ENCODE measurements around the gene KRTCAP2. TPM values are rescaled to one million over a fixed set of nuclear protein-coding genes. Genes with fewer than 3 reads are reported as not detected.
A peak's percentile ranks its signal among the peaks of the same experiment; 100 is the strongest.
"Not testable (repeated sequence)": the region's sequence is repeated elsewhere in the genome, so short reads cannot be mapped to it uniquely, and the experiment has no call there.

KRTCAP2 gene
- total RNA-seq, 1 donor, result 65.6 TPM

- no peak overlapping the region for H3K4me3 ChIP-seq (ENCODE audit: low read depth, low read length)
- no peak for DNase-seq (ENCODE audit: low read depth)
- no peak for TF ChIP-seq CTCF (IDR thresholded peaks at IDR 0.05; ENCODE audit: insufficient read depth, low read depth, low read length)
These were observed 24.0 kb upstream of the KRTCAP2 start for GRCh38 chr1:155196893-155197638.

- no peak for DNase-seq (ENCODE audit: low read depth)
- no peak overlapping the region for H3K4me3 ChIP-seq (ENCODE audit: low read depth, low read length)
- no peak for TF ChIP-seq CTCF (IDR thresholded peaks at IDR 0.05; ENCODE audit: insufficient read depth, low read depth, low read length)
These were observed 23.2 kb upstream of the KRTCAP2 start for GRCh38 chr1:155196103-155196892.

- peak overlapping the region; percentile 68 for H3K4me3 ChIP-seq (ENCODE audit: low read depth, low read length)
- TF ChIP-seq CTCF (IDR thresholded peaks at IDR 0.05; ENCODE audit: insufficient read depth, low read depth, low read length), result no peak
- DNase-seq (ENCODE audit: low read depth), result no peak
These were observed 22.3 kb upstream of the KRTCAP2 start for GRCh38 chr1:155195201-155196102.

- H3K4me3 ChIP-seq (ENCODE audit: low read depth, low read length), result peak overlapping the region; percentile 68
- not testable (repeated sequence) for DNase-seq (ENCODE audit: low read depth)
These were observed 20.8 kb upstream of the KRTCAP2 start for GRCh38 chr1:155193991-155194240.

GRCh38 chr1:155193275-155193990 lies 20.3 kb upstream of the KRTCAP2 start:
- peak; percentile 93 for DNase-seq (ENCODE audit: low read depth)
- H3K4me3 ChIP-seq (ENCODE audit: low read depth, low read length), result peak overlapping the region; percentile 68
- TF ChIP-seq CTCF (IDR thresholded peaks at IDR 0.05; ENCODE audit: insufficient read depth, low read depth, low read length), result peak; percentile 100

- peak overlapping the region; percentile 68 for H3K4me3 ChIP-seq (ENCODE audit: low read depth, low read length)
- no peak for TF ChIP-seq CTCF (IDR thresholded peaks at IDR 0.05; ENCODE audit: insufficient read depth, low read depth, low read length)
These were observed 19.5 kb upstream of the KRTCAP2 start for GRCh38 chr1:155192346-155193274.

More at GRCh38 chr1:155192346-155193274, 19.5 kb upstream of the KRTCAP2 start:
- no peak for DNase-seq (ENCODE audit: low read depth)
